Hindlimb muscle (tissue), 1 donor: Measurements from ENCODE around the gene DDX39A. TPM values are rescaled to one million over a fixed set of nuclear protein-coding genes. Genes with fewer than 3 reads are reported as not detected.
"Not testable (repeated sequence)": the region's sequence is repeated elsewhere in the genome, so short reads cannot be mapped to it uniquely, and the experiment has no call there.

Source experiments
- DNase-seq: peaks from one replicate; pipeline ENCODE4 v3.0.0-alpha.2; 2013
- polyA plus RNA-seq: library from polyadenylated mRNA; unstranded; fragments of 120-200 nt; gene quantifications from one replicate; pipeline ENCODE4 v1.2.1, GENCODE V29; 2013; ENCODE audit not compliant: insufficient read length

The DDX39A gene
- polyA plus RNA-seq, 1 donor, result 44.1 TPM

DNA sequence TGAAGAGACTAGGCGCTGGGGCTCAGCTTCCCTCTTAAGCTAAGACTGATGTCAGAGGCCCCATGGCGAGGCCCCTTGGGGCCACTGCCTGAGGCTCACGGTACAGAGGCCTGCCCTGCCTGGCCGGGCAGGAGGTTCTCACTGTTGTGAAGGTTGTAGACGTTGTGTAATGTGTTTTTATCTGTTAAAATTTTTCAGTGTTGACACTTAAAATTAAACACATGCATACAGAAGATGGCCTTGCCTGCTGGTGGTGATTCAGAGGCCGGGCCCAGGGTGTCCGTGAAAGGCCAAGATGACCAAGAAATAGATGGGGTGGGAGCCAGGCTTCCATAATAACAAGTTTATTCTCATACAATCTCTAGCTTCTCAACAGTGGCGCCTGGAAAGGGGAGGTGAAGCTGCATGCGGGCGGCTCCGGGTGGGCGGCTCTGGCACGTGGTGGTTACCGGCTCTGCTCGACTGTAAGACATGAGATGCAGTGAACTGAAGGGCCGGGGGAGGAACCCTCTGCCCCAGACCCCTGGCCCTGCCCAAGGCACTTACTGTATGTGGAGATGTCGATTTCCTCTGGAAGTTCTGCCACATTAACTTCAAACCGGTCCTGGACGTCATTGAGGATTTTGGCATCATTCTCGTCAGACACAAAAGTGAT, 10.5 kb downstream of the DDX39A start:
- no peak for DNase-seq

DNA sequence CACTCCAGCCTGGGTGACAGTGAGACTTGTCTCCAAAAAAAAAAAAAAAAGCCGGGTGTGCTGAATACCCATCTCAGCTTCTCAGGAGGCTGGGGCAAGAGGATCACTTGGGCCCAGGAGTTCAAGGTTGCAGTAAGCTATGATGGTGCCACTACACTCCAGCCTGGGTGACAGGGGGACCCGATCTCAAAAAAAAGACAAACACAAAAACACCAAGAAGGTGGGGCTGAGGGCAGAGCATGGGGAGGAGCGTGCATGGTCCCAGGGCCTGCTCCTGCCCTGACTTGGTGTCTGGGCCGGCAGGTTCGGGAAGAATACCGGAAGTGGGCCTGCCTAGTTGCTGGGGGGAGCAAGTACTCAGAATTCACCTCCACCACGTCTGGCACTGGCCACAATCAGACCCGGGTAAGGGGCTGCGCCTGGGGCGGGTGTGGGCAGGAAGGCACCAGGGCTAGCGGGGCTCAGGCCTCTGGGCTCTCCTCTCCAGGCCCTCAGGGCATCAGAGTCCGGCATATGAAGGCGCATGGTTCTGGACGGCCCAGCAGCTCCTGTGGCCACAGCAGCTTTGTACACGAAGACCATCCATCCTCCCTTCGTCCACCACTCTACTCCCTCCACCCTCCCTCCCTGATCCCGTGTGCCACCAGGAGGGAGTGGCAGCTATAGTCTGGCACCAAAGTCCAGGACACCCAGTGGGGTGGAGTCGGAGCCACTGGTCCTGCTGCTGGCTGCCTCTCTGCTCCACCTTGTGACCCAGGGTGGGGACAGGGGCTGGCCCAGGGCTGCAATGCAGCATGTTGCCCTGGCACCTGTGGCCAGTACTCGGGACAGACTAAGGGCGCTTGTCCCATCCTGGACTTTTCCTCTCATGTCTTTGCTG, 11.3 kb downstream of the DDX39A start:
- no peak for DNase-seq

DNA sequence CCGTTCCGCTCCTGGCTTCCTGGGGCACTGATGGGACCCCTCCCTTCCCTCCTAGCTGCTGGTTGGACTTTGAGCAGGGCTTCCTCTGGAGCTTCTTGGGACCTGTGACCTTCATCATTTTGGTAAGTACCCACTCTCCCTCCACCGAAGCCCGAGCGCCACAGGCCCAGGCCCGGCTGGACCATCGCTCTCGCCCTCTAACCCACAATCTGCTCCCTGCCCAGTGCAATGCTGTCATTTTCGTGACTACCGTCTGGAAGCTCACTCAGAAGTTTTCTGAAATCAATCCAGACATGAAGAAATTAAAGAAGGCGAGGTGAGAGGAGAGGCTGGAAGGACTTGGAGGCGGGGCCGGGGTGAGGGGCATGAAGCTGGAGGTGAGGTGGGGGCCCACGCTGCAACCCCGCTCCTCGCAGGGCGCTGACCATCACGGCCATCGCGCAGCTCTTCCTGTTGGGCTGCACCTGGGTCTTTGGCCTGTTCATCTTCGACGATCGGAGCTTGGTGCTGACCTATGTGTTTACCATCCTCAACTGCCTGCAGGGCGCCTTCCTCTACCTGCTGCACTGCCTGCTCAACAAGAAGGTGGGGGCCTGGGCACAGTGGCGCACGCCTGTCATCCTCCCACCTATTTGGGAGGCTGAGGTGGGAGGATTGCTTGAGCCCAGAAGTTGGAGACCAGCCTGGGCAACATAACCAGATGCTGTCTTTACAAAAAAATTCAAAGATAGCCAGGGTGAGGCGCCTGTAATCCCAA, 12.3 kb downstream of the DDX39A start:
- DNase-seq, result no peak

DNA sequence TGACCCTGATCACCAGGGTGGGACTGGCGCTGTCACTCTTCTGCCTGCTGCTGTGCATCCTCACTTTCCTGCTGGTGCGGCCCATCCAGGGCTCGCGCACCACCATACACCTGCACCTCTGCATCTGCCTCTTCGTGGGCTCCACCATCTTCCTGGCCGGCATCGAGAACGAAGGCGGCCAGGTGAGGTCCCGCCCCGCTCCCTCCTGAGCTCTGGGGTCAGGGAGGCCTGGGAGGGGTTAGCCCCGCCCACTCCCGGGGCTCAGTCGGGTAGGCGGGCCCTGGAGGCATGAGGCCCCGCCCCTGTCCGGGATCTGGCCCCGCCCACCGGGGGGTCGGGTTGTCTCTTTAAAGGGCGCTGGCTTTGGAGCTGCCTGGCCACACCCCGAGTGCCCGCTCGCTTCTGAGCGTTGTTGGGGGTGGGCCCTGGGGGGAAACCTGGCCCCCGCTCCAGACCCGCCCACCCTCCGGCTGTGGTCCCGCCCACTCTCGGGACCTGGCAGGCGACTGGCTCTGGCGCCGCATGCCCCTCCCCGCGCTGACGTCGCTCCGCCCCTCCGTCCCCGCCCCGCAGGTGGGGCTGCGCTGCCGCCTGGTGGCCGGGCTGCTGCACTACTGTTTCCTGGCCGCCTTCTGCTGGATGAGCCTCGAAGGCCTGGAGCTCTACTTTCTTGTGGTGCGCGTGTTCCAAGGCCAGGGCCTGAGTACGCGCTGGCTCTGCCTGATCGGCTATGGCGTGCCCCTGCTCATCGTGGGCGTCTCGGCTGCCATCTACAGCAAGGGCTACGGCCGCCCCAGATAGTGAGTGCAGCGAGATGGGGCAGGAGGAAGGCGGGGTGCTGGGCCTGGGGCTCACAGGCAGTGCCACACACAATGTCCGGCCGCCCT, 13.1 kb downstream of the DDX39A start:
- peak; percentile 85 for DNase-seq

DNA sequence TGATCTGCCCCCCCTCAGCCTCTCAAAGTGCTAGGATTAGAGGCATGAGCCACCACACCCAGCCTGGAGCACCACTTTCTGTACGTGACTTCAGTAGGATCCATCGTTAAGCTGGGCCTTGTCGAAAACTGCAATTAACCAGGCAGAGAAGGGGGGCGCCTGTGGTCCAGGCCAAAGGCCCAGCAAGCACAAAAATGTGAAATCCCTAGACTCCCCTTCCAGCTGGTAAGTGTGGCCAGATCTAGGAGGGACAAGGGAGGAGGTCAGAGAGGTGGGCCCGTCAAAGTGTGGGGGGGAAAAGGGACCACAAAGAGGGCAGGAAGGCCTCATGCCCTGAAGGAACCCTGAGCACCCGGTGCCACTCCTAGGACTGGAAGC, 13.8 kb downstream of the DDX39A start:
- no peak for DNase-seq

DNA sequence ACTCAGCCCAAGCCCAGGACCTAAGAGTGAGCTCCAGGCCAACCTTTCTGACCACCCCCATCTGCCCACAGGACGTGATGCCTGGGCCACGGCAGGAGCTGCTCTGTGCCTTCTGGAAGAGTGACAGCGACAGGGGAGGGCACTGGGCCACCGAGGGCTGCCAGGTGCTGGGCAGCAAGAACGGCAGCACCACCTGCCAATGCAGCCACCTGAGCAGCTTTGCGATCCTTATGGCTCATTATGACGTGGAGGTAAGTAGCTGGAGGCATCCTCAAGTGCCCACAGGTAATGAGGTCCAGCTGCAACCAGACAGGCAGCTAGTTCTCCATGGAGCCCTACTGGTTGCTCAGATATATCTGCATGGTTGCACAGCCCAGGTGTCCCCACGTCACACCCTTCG, 14.8 kb downstream of the DDX39A start:
- no peak for DNase-seq

DNA sequence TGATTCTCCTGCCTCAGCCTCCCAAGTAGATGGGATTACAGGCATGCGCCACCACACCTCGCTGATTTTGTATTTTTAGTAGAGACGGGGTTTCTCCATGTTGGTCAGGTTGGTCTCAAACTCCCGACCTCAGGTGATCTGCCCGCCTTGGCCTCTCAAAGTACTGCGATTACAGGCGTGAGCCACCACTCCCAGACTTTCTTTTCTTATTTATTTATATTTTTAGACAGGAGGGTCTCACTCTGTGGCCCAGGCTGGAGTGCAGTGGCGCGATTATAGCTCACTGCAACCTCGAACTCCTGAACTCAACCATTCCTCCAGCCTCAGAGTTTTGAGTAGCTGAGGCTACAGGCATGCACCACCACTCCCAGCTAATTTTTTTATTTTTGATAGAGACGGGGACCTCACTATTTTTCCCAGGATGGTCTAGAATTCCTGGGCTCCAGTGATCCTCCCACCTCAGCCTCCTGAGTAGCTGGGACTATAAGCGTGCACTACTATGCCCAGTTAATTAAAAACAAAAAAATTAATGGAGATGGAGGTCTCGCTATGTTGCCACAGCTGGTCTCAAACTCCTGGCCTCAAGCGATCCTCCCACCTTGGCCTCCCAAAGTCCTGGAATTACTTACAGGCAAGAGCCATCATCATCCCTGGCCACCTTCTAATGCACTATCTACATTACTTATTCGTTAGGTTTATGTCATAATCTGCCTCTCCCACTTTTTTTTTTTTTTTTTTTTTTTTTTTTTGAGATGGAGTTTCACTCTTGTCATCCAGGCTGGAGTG, 15.8 kb downstream of the DDX39A start:
- not testable (repeated sequence) for DNase-seq

DNA sequence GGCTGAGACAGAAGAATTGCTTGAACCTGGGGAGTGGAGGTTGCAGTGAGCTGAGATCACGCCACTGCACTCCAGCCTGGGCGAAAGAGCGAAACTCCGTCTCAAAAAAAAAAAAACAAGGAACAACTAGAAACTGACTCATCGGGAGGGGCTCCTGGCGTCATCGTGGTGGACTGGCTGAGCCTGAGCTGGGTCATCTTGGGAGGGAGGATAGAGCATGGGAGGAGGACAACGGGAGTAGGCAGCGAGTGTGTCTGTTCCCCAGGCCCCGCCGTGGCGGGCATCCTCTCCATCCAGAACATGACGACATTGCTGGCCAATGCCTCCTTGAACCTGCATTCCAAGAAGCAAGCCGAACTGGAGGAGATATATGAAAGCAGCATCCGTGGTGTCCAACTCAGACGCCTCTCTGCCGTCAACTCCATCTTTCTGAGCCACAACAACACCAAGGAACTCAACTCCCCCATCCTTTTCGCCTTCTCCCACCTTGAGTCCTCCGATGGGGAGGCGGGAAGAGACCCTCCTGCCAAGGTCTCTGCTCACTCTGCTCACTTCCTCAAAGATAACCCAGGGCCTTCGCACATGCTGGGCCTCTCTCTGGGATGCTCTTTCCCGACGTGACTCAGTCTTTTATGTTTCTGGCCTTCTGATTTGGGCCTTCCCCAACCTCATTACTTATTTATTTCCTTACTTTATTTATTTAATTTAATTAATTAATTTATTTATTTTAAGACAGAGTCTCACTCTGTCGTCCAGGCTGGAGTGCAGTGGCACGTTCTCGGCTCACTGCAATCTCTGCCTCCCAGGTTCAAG, 16.6 kb downstream of the DDX39A start:
- no peak for DNase-seq

DNA sequence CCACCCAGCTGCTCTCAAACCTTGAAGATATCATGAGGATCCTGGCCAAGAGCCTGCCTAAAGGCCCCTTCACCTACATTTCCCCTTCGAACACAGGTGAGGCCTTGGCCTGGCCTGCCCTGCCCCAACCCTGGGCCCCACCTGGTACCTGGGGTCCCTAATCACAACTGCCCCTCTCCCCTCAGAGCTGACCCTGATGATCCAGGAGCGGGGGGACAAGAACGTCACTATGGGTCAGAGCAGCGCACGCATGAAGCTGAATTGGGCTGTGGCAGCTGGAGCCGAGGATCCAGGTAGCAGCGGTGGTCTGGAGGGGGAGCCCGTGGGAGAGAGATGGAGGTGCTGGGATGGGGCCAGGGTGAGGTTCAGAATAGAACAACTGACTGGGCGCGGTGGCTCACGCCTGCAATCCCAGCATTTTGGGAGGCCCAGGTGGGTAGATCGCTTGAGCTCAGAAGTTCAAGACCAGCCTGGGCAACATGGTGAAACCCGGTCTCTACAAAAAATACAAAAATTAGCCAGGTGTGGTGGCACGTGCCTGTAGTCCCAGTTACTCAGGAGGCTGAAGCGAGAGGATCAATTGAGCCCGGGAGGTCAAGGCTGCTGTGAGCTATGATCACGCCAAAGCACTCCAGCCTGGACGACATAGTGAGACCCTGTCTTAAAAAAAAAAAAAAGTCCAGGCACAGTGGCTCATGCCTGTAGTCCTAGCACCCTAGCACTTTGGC, 17.5 kb downstream of the DDX39A start:
- DNase-seq, result no peak

DNA sequence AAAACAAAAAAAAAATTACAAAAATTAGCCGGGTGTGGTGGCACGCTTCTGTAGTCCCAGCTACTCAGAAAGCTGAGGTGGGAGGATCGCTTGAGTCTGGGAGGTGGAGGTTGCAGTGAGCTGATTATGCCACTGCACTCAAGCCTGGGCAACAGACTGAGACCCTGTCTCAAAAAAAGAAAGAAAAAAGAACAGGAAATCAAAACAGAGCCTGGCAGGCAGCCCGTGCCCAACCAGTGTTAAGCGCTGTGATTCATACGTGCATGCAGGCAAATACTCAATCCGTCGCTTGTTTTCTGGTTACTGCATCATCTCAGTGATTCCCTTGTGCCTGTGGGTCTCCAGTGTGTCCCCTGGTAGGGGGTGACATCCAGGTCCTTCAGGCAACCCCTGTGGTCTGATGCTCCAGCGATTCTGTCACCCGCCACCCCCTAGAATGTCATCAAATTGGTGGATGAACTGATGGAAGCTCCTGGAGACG, 18.1 kb downstream of the DDX39A start:
- DNase-seq, result no peak

DNA sequence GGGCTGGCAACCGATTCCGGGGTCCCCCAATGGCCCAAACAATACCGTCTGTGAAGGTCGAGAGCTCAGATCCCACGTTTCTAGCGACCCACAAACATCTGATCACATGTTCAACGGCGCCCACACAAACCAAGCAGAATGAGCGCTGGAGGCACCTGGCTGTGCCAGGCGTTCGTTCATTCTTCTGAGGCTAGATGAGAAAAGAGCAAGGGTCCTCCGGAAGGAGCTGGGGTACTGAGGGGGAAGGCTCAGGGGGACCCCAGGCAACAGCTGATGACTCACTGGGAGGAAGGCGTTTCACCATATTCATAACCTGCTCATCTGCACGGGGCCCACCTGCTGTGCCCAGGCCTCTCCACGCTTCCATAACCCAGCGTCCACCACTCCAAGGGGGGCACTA, 22.0 kb downstream of the DDX39A start:
- DNase-seq, result not testable (repeated sequence)

DNA sequence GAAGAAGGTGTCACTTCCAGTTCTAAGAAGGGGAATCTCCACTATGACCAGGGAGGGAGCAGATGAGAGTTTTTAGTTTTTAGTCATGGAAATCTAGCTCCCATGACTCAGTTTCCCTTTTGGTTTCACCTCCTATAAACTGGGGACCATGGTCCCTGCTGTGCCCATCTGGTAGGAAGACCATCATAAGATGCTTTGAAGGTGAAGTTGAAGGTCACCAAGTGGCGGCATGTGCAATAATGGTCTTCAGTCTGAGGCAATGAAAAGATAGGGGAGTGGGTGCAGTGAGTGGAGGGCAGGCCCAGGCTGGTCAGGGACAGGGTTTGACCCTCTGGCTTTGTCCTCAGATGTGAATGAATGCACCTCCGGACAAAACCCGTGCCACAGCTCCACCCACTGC, 22.4 kb downstream of the DDX39A start:
- DNase-seq, result not testable (repeated sequence)

DNA sequence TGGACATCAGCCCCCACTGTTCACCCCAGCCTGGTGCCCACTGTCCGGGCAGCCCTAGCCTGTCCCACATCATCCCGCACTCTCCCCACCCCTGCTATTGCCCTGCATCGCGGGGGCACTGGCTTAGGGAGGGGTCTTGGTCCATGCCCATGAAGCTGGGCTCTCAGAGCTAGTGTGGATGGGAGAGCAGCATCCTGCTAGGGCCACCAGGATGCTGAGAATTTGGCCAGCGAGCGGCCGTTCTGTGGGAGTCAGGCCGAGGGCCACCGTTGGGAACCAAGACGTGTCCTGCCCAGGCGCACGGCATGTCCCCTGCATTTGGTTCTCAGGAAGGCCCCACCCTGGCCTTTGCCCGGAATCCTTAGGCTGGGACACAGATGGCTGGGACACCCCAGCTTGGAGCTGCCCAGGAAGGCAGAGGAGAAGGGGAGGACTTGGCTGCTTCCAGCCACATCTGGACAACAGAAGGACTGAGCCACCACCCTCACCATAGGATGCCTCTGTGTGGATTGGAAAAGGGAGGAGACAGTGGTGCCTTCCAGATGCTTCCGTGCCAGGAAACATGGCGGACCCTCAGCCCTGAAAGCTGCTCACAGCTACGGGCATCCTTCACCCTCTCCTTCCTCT, 23.3 kb downstream of the DDX39A start:
- no peak for DNase-seq

DNA sequence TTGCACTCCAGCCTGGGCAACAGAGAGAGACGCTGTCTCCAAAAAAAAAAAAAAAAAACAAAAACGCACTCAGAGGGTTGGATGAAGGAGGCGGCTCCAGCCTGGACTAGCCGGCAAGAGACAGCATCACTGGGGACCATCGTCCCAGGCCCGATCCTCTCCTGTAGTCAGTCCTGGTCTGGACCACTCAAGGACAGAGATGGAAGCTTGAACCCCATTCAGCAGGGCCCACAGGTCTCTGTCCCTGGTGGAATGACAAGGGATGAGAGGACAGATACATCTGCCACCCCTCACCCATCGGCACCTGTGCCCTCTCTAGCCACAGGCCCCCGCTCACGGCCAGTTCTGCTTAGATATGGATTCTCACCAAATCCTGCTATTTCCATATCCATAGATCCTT, 23.9 kb downstream of the DDX39A start:
- DNase-seq, result no peak

DNA sequence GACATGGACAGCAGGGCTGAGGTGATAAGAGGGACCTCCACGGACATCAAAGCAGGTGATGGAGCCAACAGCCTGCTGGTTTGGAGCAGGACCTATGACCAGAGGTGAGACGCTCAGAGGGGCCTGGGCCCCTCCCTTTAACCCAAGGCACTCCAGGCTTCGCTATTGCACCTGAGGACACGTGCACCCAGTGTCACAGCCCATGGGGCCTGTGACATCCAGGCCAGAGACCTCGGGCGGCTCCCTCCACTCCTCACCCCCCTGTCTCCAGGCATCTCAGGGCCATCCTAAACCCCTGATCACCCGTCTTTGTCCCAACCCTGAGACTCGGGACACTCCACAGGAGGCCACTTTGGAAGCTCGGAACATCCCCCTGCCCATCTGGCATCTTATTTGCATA, 25.0 kb downstream of the DDX39A start:
- no peak for DNase-seq

DNA sequence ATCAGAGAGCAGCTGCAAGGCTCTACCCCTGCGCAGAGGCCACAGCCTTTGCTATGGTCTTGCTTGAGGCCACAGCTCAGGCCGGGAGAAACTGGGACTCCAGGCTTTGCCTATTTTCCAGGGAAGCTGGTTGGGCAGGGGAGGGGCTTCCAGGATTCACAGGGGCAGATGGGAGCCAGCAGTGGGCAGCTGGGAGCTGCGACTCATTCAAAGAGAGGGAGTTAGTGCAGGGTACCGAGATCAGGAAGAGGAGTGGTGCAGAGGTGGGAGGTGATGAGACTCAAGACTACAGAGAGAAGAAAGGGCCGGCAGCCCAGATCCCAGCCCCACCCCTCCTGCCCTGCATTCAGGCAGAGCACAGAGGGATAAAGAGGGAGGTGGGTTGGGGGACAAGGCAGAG, 25.8 kb downstream of the DDX39A start:
- no peak for DNase-seq

DNA sequence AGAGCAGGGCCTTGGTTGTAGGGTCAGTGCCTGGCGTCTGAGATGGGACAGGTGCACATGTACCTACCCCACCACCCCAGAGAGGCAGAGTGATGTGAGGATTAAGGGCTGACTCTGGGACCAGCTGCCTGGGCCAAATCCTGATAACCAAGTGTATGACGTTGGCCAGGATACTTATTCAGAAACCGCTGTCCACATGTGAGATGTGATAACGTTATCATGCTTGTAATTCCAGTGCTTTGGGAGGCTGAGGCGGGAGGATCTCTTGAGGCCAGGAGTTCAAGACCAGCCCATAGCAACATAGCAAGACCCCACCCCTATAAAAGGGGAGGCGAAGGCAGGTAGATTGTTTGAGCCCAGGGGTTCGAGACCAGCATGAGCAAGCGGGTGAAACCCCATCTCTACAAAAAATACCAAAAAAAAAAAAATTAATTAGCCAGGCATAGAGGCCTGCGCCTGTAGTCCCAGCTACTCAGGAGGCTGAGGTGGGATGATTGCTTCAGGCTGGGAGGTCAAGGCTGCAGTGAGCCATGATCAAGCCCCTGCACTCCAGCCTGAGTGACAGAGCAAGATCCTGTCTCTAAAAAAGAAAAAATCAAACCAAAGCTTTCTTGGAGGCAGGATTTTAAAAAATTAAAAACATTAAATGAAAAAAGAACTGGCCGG, 27.9 kb downstream of the DDX39A start:
- no peak for DNase-seq

DNA sequence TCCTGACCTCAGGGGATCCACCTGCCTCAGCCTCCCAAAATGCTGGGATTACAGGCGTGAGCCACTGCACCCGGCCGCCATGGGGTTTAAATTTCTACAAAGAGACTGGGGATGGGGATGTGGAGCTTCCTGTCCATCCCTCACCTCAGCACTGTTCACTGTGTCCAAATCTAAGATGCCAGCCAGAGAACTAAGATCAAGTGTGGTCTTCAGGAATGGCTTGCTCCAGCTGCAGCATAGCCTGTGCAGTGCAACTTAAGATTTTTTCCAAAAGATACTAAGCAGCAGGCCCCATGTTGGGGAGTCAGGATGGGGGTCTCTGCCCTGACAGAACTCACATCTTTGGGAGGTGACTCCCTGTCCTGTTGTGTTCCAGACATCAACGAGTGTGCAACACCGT, 28.6 kb downstream of the DDX39A start:
- DNase-seq, result no peak

DNA sequence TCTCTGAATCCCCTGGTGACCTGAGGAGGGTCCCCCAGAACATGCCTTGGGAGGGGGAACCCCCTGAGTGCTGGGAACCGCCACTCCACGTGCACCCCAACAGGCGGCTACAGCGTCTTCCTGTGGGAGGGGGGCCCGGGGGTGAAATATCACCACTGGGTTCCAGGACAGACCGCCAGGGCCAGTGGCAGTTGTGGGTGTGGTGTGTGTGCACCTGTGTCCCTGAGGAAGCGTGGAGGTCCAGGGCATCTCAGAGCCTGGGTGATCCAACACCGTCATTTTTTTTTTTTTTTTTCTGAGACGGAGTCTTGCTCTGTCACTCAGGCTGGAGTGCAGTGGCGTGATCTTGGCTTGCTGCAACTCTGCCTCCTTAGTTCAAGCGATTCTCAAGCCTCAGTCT, 33.6 kb downstream of the DDX39A start:
- DNase-seq, result no peak
